ENCODE measurements around the gene WDR62. TPM values are rescaled to one million over a fixed set of nuclear protein-coding genes. Genes with fewer than 3 reads are reported as not detected.

Gene WDR62
- total RNA-seq, 1 experiment from 2014 or later: 30.0 TPM

GRCh38 chr19:36153126-36153525 lies 98.4 kb downstream of the WDR62 start:
- no peak overlapping the region for H2AFZ ChIP-seq (ENCODE audit: low read length)
- no peak overlapping the region for H4K8ac ChIP-seq (replicated peaks; ENCODE audit: insufficient read length, low read depth, low read length)
- peaks cover 30% of the 10 kb centered on the region in 2 experiments for H3K4me1 Mint-ChIP-seq
- H3K23ac ChIP-seq (ENCODE audit: insufficient read length, low read depth, low read length): no peak overlapping the region
- H3K27ac ChIP-seq (ENCODE audit: insufficient read length, low read depth, low read length): no peak overlapping the region
- H3K9ac ChIP-seq (ENCODE audit: extremely low read depth, insufficient read length, low read length): no peak overlapping the region
- H3K9me3 Mint-ChIP-seq: no peaks in the 10 kb centered on the region; a peak in 1 of 5 replicates
- H3K79me1 ChIP-seq (ENCODE audit: insufficient read depth, low read depth, low read length, poor library complexity, severe bottlenecking): no peaks in the 10 kb centered on the region
- H3K23me2 ChIP-seq (ENCODE audit: insufficient read length, low read depth, low read length, poor library complexity, severe bottlenecking): no peaks in the 10 kb centered on the region
- no peaks in the 10 kb centered on the region for H4K20me1 ChIP-seq (ENCODE audit: control insufficient read depth, insufficient read depth, insufficient read length)
- no peak overlapping the region for H2BK5ac ChIP-seq (ENCODE audit: insufficient read length, low read length)
- no peak overlapping the region; a peak in 1 of 7 replicates for H3K27ac Mint-ChIP-seq
- no peak overlapping the region for H3K4ac ChIP-seq (ENCODE audit: low read depth, low read length)
- H2BK15ac ChIP-seq (ENCODE audit: low read depth, low read length): no peak overlapping the region
- H4K5ac ChIP-seq (ENCODE audit: insufficient read length, low read depth, low read length): no peak overlapping the region
- H3T11ph ChIP-seq (ENCODE audit: low read length): no peak overlapping the region
- peaks cover 28 to 53% (median 45%) of the 10 kb centered on the region in 3 experiments; a peak in 6 of 7 replicates for H3K36me3 Mint-ChIP-seq (ENCODE audit: insufficient read depth in 1 of 3, low read depth in 3 of 3)
- H3K9me3 ChIP-seq (ENCODE audit: control insufficient read depth, low read depth, low read length): no peaks in the 10 kb centered on the region
- H2BK120ac ChIP-seq (ENCODE audit: low read depth, low read length, poor library complexity, severe bottlenecking): no peak overlapping the region
- H3K56ac ChIP-seq (ENCODE audit: insufficient read length, low read depth, low read length): no peak overlapping the region
- no peak overlapping the region for H4K91ac ChIP-seq (ENCODE audit: insufficient read length, low read depth, low read length)
- H2BK12ac ChIP-seq (ENCODE audit: insufficient read length, low read depth, low read length): no peak overlapping the region
- H3K27me3 ChIP-seq (ENCODE audit: insufficient read depth, low read length): no peaks in the 10 kb centered on the region
- WGBS (ENCODE audit: extremely low coverage, insufficient read length, low lambda C conversion rate): no CpG with 5 or more reads among the region's 10 CpGs
- H2BK20ac ChIP-seq (ENCODE audit: low read depth, low read length, poor library complexity, severe bottlenecking): no peak overlapping the region
- no peak overlapping the region for H3K18ac ChIP-seq (ENCODE audit: insufficient read length, low read depth, low read length)
- H3K14ac ChIP-seq (ENCODE audit: insufficient read depth, low read length): no peak overlapping the region
- no peak overlapping the region for H2AK5ac ChIP-seq (ENCODE audit: insufficient read length, low read length)
- H3K4me1 ChIP-seq (ENCODE audit: insufficient read depth, low read length): no peaks in the 10 kb centered on the region
- no peak for TF ChIP-seq CTCF (conservative IDR thresholded peaks at IDR 0.05)
- H3K4me3 Mint-ChIP-seq: no peak overlapping the region
- H3K4me2 ChIP-seq (ENCODE audit: insufficient read depth, insufficient read length, low read length): no peak overlapping the region
- no peaks in the 10 kb centered on the region for H3K27me3 Mint-ChIP-seq (ENCODE audit: low read depth)
- no peak for DNase-seq
- H3K79me2 ChIP-seq (ENCODE audit: insufficient read depth, low read length): no peaks in the 10 kb centered on the region

Other genes with a start within 250 kb of the WDR62 start
- not detected in 2 replicates for gene PRODH2, start 242.1 kb upstream of the WDR62 start, total RNA-seq (2021)
- 0.83 and 1.1 TPM in 2 replicates for gene NPHS1, start 202.4 kb upstream of the WDR62 start, total RNA-seq (2021)
- gene KIRREL2, start 198.0 kb upstream of the WDR62 start, total RNA-seq (2021): 3.1 and 3.6 TPM in 2 replicates
- gene APLP1, start 186.3 kb upstream of the WDR62 start, total RNA-seq (2021): 29.9 and 36.9 TPM in 2 replicates
- gene NFKBID, start 154.4 kb upstream of the WDR62 start, total RNA-seq (2021): 18.4 and 18.8 TPM in 2 replicates
- gene HCST, start 152.4 kb upstream of the WDR62 start, total RNA-seq (2021): 0.68 and 1.8 TPM in 2 replicates
- not detected in 2 replicates for gene TYROBP, start 146.6 kb upstream of the WDR62 start, total RNA-seq (2021)
- 18.4 and 20.5 TPM in 2 replicates for gene LRFN3, start 118.5 kb upstream of the WDR62 start, total RNA-seq (2021)
- 14.7 and 16.0 TPM in 2 replicates for gene SDHAF1, start 59.7 kb upstream of the WDR62 start, total RNA-seq (2021)
- gene SYNE4, start 46.1 kb upstream of the WDR62 start, total RNA-seq (2021): 19.2 and 20.4 TPM in 2 replicates
- gene ALKBH6, start 40.7 kb upstream of the WDR62 start, total RNA-seq (2021): 28.0 and 32.5 TPM in 2 replicates
- gene CLIP3, start 22.0 kb upstream of the WDR62 start, total RNA-seq (2021): 19.7 and 20.9 TPM in 2 replicates
- gene THAP8, start 612 bp upstream of the WDR62 start, total RNA-seq (2021): 5.1 and 5.4 TPM in 2 replicates
- gene OVOL3, start 56.2 kb downstream of the WDR62 start, total RNA-seq (2021): not detected in 2 replicates
- 145 and 146 TPM in 2 replicates for gene POLR2I, start 60.0 kb downstream of the WDR62 start, total RNA-seq (2021)
- gene TBCB, start 60.6 kb downstream of the WDR62 start, total RNA-seq (2021): 203 and 216 TPM in 2 replicates
- 379 and 399 TPM in 2 replicates for gene CAPNS1, start 85.2 kb downstream of the WDR62 start, total RNA-seq (2021)
- gene COX7A1, start 97.5 kb downstream of the WDR62 start, total RNA-seq (2021): not detected in 2 replicates
- 4.8 and 5.3 TPM in 2 replicates for gene ZNF565, start 159.8 kb downstream of the WDR62 start, total RNA-seq (2021)
- 166 and 167 TPM in 2 replicates for gene ZNF146, start 160.2 kb downstream of the WDR62 start, total RNA-seq (2021)

All from H9 (cell line).